GM18951 (cell line): ENCODE results near the gene KLHL1.

ENCODE experiments used
- POLR2A ChIP-seq: IDR thresholded peaks from 4 replicates; pipeline ENCODE4 v1.6.1; 2011; ENCODE audit warnings: mild to moderate bottlenecking; ENCODE audit not compliant: insufficient read length, insufficient read depth; ENCODE audit errors: extremely low read depth
- in situ Hi-C: fragments of 300-500 bp; cut with MboI; formaldehyde crosslinking; loops from one replicate; pipeline ENCODE4 v1.12.0; 2022; ENCODE audit warnings: low sequenced_read_pairs, mixed read lengths, inconsistent platforms; ENCODE audit not compliant: unreplicated experiment

Gene KLHL1

DNA sequence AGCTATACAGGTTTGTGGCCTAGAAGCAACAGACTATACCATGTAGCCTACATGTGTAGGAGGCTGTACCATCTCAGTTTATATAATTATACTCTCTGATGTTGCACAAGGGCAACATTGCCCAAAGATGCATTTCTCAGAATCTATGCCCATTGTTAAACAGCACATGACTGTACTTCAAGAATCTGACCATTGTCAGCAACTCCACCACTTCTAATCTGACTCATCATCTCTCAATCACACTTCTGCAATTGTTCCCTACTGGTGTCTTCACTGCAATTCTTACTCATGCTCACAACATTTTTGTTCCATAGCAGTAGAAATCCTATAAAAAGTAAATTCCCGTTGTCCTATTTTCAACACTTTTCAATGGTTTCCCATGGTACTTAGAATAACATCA is 64.6 kb downstream of the KLHL1 start:
- in situ Hi-C loops: no loop called here
- TF ChIP-seq POLR2A: no peak

GRCh38 chr13:70042193-70042592 is 66.1 kb downstream of the KLHL1 start:
- TF ChIP-seq POLR2A: no peak
- in situ Hi-C loops: no loop called here

DNA sequence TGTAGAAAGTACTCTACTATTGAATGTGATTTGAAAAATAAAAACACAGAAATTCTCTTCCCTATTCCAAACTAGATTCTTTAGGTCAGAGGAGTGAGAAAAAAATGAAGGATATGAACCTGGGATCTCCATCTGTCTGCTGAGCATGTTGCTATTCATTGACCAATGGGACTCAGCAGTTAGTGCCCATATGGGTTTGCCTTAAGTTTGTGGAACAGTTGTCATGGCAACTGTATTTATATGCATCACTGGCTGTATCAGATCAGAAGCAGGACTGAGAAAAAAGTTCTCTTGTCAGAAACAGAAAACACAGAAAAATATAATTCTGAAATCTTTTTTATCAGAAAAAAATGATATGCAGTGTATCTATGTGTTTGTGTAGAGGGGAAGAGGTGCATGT is 74.0 kb downstream of the KLHL1 start:
- TF ChIP-seq POLR2A: no peak
- in situ Hi-C loops: no loop called here

- in situ Hi-C loops: no loop called here
- no peak for TF ChIP-seq POLR2A
Observed at GRCh38 chr13:70027551-70027950, 80.7 kb downstream of the KLHL1 start.

DNA sequence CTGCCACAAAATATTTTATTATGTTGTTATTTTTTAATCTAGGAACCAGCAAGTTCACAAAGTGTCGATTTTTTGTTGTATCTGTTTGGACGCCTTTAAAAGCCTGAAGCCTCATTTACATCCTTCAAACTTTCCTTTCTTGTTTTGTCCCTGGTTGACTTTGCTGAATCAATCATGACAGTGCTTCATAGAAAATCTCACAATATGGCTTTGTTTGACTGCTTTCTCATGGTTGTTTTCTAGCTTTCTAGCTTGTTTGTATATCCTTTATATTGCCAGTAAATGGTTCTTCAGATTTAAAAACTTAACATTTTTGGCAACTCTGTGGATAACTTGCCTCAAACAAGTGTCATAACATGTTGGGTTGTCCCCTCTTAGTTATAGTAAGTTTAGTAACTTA is 84.7 kb downstream of the KLHL1 start:
- TF ChIP-seq POLR2A: no peak
- in situ Hi-C loops: no loop called here

DNA sequence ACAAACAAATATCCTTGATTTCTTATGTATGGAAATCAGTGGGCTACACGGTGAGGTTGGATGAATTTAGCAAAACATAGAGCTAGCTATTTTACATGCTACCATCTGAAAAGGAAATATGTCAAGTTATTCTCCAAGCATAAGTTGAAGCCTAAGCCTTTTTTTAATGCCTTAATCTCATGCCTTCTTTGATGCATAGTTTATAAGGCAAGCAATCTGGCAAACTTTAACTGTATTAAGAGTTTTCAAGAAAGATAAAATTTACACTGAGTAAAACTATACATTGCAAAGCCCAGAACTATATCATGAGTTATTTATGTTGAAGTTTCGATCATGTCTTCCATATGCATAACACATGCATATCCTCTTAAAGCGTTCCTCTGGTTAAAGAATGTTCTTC is 85.6 kb downstream of the KLHL1 start:
- in situ Hi-C loops: no loop called here
- TF ChIP-seq POLR2A: no peak

DNA sequence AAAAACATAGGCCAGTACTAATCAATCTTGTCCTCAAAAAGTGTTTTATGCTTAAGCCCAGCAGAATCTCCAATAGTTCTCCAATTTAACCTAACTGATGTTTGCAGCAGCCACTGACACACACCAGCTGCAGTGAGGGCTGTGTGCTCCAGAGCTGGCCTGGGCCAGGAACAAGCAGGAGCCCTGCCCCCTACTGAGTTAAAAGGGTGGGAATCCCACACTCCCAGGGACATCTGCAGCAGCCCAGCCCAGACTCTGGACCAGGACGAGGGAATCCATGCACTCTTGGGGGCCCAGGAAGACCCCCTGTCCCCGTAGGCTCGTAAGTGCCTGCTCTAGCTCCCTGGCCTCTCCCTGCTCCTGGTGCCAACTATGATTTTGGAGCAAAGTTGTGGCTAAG is 92.1 kb downstream of the KLHL1 start:
- no peak for TF ChIP-seq POLR2A
- in situ Hi-C loops: no loop called here

GRCh38 chr13:70014337-70014736 is 93.9 kb downstream of the KLHL1 start:
- in situ Hi-C loops: no loop called here
- no peak for TF ChIP-seq POLR2A

DNA sequence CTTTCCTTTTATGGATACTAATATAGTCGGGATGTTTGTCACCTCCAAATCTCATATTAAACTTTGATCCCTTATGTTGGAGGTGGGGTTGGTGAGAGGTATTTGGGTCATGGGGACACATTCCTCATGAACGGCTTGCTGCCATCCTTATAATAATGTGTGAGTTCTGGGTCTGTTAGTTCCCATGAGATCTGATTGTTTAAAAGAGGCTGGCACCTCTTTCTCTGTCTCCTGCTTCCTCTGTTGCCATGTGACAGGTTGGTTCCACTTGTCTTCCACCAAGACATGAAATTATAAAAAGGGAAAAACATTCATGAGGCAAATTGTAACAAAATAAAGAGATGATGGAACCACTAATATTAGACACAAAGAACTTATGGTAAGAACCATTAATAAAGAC is 108.4 kb downstream of the KLHL1 start:
- no peak for TF ChIP-seq POLR2A
- in situ Hi-C loops: no loop called here

DNA sequence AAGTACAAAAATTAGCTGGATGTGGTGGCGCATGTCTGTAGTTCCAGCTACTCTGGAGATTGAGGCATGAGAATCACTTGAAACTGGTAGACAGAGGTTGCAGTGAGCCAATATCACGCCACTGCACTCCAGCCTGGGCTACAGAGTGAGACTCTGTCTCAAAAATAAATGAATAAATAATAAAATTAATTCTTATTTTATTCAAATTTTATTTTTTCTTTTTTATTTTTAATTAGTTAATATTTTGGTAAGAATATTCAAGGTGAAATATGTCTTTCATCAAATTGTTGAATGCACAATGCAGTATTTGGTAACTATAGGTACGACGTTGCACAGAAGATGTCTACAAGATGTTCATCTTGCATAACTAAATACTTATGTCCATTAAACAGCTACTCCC is 111.2 kb downstream of the KLHL1 start:
- TF ChIP-seq POLR2A: no peak
- in situ Hi-C loops: no loop called here

- no peak for TF ChIP-seq POLR2A
- in situ Hi-C loops: no loop called here
Observed at GRCh38 chr13:69980799-69981198, 127.5 kb downstream of the KLHL1 start.

DNA sequence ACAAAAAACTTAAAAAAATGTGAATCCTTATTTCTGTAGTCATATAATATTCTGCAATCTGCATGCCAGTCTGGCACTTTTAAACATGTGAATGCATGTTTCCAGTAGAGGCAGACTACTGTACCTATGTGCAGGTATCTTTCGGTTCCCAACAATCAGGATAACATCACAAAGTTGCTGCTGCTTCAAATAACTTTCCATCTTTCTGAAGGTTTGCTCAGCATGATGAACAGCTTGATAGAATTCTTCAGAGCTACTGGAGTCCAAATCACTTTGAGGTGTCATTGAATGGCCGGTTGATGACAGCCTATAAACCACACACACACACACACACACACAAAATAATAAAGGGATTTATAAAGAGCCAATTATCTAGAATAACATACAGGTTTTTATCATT is 132.8 kb downstream of the KLHL1 start:
- in situ Hi-C loops: no loop called here
- no peak for TF ChIP-seq POLR2A

DNA sequence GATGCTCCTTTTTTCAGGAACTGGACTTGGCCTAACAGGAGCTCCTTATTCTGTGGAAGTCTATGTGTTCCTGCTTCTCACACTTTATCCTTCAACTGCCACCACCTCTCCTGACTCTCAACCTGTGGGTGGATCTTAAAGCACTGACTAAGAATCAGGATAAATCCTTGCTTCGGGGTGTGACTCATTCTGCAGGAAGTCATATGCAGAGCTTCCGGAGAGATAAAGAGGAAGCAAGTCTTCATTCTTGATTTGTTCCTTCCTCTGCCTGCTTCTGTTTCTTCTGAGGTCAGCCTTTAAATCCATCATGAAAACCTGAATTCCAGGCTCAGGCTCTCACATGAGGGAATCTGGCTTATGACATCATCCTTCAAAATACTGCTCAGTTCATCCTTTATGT is 137.7 kb downstream of the KLHL1 start:
- in situ Hi-C loops: no loop called here
- no peak for TF ChIP-seq POLR2A

DNA sequence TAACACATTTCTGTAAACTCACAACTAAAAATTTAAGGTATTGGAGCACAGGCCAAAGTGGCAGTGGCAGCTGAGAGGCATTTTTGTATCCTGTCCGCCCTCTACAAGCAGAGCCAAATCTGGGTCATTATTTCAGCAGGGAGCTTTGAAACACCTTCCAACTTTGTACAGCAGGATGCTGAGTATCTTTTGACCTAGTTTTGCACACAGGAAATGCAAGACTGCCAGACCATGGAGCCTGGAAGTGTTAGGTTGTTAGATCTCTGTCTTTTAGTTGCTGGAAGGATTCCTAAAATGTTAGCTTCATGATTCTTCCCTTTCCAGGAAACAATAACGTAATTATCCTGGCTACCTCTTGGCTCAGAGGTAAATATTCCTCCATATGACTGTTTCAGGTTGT is 149.2 kb downstream of the KLHL1 start:
- in situ Hi-C loops: no loop called here
- no peak for TF ChIP-seq POLR2A

GRCh38 chr13:69956839-69957238 is 151.4 kb downstream of the KLHL1 start:
- in situ Hi-C loops: no loop called here

More at GRCh38 chr13:69956839-69957238, 151.4 kb downstream of the KLHL1 start:
- no peak for TF ChIP-seq POLR2A
